Smooth muscle cell (in vitro differentiated cells): ENCODE results near the gene FAM24A. TPM values are rescaled to one million over a fixed set of nuclear protein-coding genes. Genes with fewer than 3 reads are reported as not detected.

Source experiments
- DNase-seq: peaks from one replicate; lab custom pipeline; 2025; ENCODE audit not compliant: unreplicated experiment; lab: John Stamatoyannopoulos, UW
- H2AFZ ChIP-seq: fragments of 200-600 bp; sonication (generic); 2 replicates; pipeline ENCODE4 v1.6.0; 2016; ENCODE audit warnings: antibody characterized with exemption, low read depth, mild to moderate bottlenecking
- H3F3A ChIP-seq: fragments of 200-600 bp; sonication (generic); 2 replicates; pipeline ENCODE4 v1.6.0; 2017; ENCODE audit warnings: antibody characterized with exemption, low read depth
- H3K27ac ChIP-seq: fragments of 200-600 bp; sonication (generic); 2 replicates; pipeline ENCODE4 v1.5.1; 2016; ENCODE audit warnings: low read depth, mild to moderate bottlenecking
- H3K27me3 ChIP-seq: fragments of 200-600 bp; sonication (generic); 2 replicates; pipeline ENCODE4 v1.6.1; 2016; ENCODE audit warnings: low read depth, mild to moderate bottlenecking
- H3K36me3 ChIP-seq: fragments of 200-600 bp; sonication (generic); 2 replicates; pipeline ENCODE4 v1.5.1; 2016; ENCODE audit warnings: low read depth
- H3K4me1 ChIP-seq: fragments of 200-600 bp; sonication (generic); 2 replicates; pipeline ENCODE4 v1.5.1; 2016; ENCODE audit warnings: low read depth
- H3K4me2 ChIP-seq: fragments of 200-600 bp; sonication (generic); 2 replicates; pipeline ENCODE4 v1.6.0; 2016; ENCODE audit warnings: mild to moderate bottlenecking
- H3K4me3 ChIP-seq: fragments of 200-600 bp; sonication (generic); 2 replicates; pipeline ENCODE4 v1.5.1; 2016; ENCODE audit warnings: mild to moderate bottlenecking
- H3K79me2 ChIP-seq: fragments of 200-600 bp; sonication (generic); 2 replicates; pipeline ENCODE4 v1.6.0; 2016; ENCODE audit warnings: low read depth, mild to moderate bottlenecking
- H3K9ac ChIP-seq: fragments of 200-600 bp; sonication (generic); 2 replicates; pipeline ENCODE4 v1.6.0; 2016; ENCODE audit warnings: low read depth
- H3K9me3 ChIP-seq: fragments of 200-600 bp; sonication (generic); replicated peaks from 2 replicates; pipeline ENCODE4 v1.5.1; 2016; ENCODE audit warnings: low read depth
- H4K20me1 ChIP-seq: fragments of 200-600 bp; sonication (generic); 2 replicates; pipeline ENCODE4 v1.6.0; 2016; ENCODE audit warnings: low read depth
- CTCF ChIP-seq: fragments of 200-600 bp; sonication (generic); IDR thresholded peaks from 2 replicates; pipeline ENCODE4 v1.5.1; 2017; ENCODE audit warnings: borderline replicate concordance, mild to moderate bottlenecking, antibody characterized with exemption; ENCODE audit not compliant: insufficient read depth, poor library complexity, severe bottlenecking
- WGBS: methylation state at CpG from one replicate; pipeline ENCODE4 v1.1.7; 2016; ENCODE audit warnings: low lambda C conversion rate; 5-methylcytosine and 5-hydroxymethylcytosine counted together
- polyA plus RNA-seq: library from polyadenylated mRNA; unstranded; fragments of >200 nt; fragmentation: Nextera tagmentation; extraction: Ambion mirVana; gene quantifications from 2 replicates; pipeline ENCODE4 v1.2.1, GENCODE V29; 2016
- total RNA-seq: library from RNA; depleted of rRNA; stranded (reverse); fragments of >200 nt; gene quantifications from 2 replicates; pipeline ENCODE4 v1.2.3, GENCODE V29; 2014

The FAM24A gene
- total and polyA plus RNA-seq, 2 experiments from 2014 or later = not detected

- H3K27ac ChIP-seq = no peak overlapping the region
- TF ChIP-seq CTCF = no peak
- H3K9me3 ChIP-seq = no peaks in the 10 kb centered on the region
- peak overlapping the region; percentile 85 for H3K4me3 ChIP-seq
- H3F3A ChIP-seq = no peaks in the 10 kb centered on the region
- H3K4me2 ChIP-seq = peak overlapping the region; percentile 94
- H3K9ac ChIP-seq = no peak overlapping the region
- no peak for DNase-seq
- H2AFZ ChIP-seq = peak overlapping the region; percentile 74
- no peaks in the 10 kb centered on the region for H4K20me1 ChIP-seq
- peaks cover 10% of the 10 kb centered on the region for H3K4me1 ChIP-seq
- peaks cover 16% of the 10 kb centered on the region for H3K79me2 ChIP-seq
- 88% methylated on average over 13 of the region's 13 CpGs for WGBS
- H3K27me3 ChIP-seq = no peaks in the 10 kb centered on the region
- H3K36me3 ChIP-seq = no peaks in the 10 kb centered on the region
Measured at GRCh38 chr10:122954731-122955050, 44.3 kb downstream of the FAM24A start.

- Histone ChIP-seq H4K20me1 (no peaks in the 10 kb centered on the region), H3K4me3 (no peak overlapping the region), H3K79me2 (peaks cover 13% of the 10 kb centered on the region), H3F3A (no peaks in the 10 kb centered on the region), H3K36me3 (no peaks in the 10 kb centered on the region), H3K4me2 (no peak overlapping the region), H3K9ac (no peak overlapping the region), H2AFZ (no peak overlapping the region), H3K27me3 (no peaks in the 10 kb centered on the region), H3K9me3 (no peaks in the 10 kb centered on the region), H3K4me1 (peaks cover 10% of the 10 kb centered on the region), H3K27ac (no peak overlapping the region)
- DNase-seq = no peak
- 94% methylated on average over 1 of the region's 1 CpG for WGBS
- TF ChIP-seq CTCF = no peak
Measured at GRCh38 chr10:122955892-122956291, 45.5 kb downstream of the FAM24A start.

- H3K27ac ChIP-seq = no peak overlapping the region
- no peak for DNase-seq
- no peaks in the 10 kb centered on the region for H4K20me1 ChIP-seq
- H3K4me2 ChIP-seq = no peak overlapping the region
- H3K79me2 ChIP-seq = peaks cover 5% of the 10 kb centered on the region
- H3K9me3 ChIP-seq = no peaks in the 10 kb centered on the region
- 88% methylated on average over 5 of the region's 5 CpGs for WGBS
- no peaks in the 10 kb centered on the region for H3K27me3 ChIP-seq
- H3K4me1 ChIP-seq = peaks cover 10% of the 10 kb centered on the region
- no peak for TF ChIP-seq CTCF
- H3F3A ChIP-seq = no peaks in the 10 kb centered on the region
- no peak overlapping the region for H3K4me3 ChIP-seq
- H3K36me3 ChIP-seq = no peaks in the 10 kb centered on the region
- H2AFZ ChIP-seq = no peak overlapping the region
- no peak overlapping the region for H3K9ac ChIP-seq
Measured at GRCh38 chr10:122957474-122957873, 47.1 kb downstream of the FAM24A start.

GRCh38 chr10:122962405-122962804 is 52.0 kb downstream of the FAM24A start:
- Histone ChIP-seq H3K9me3 (peaks cover 3% of the 10 kb centered on the region), H3K79me2 (no peaks in the 10 kb centered on the region), H3K9ac (no peak overlapping the region), H3K4me3 (no peak overlapping the region), H3K36me3 (no peaks in the 10 kb centered on the region), H3K27me3 (no peaks in the 10 kb centered on the region), H2AFZ (no peak overlapping the region), H3F3A (no peaks in the 10 kb centered on the region), H3K4me1 (no peaks in the 10 kb centered on the region), H4K20me1 (no peaks in the 10 kb centered on the region), H3K4me2 (no peak overlapping the region), H3K27ac (no peak overlapping the region)
- DNase-seq = no peak
- no peak for TF ChIP-seq CTCF
- WGBS = 49% methylated on average over 3 of the region's 3 CpGs

Other genes with a start within 250 kb of the FAM24A start
- gene C10orf120, start 210.8 kb upstream of the FAM24A start, total RNA-seq = not detected in 2 replicates
- gene C10orf120, start 210.8 kb upstream of the FAM24A start, polyA plus RNA-seq = not detected in 2 replicates
- 0.18 and 0.72 TPM in 2 replicates for gene CUZD1, start 64.8 kb upstream of the FAM24A start, total RNA-seq
- 0.34 TPM in 1 of 2 replicates, not detected in the other for gene CUZD1, start 64.8 kb upstream of the FAM24A start, polyA plus RNA-seq
- gene FAM24B, start 31.0 kb upstream of the FAM24A start, total RNA-seq = not detected in 2 replicates
- gene FAM24B, start 31.0 kb upstream of the FAM24A start, polyA plus RNA-seq = 0.30 TPM in 1 of 2 replicates, not detected in the other
- 12.6 and 15.3 TPM in 2 replicates for gene C10orf88, start 43.6 kb downstream of the FAM24A start, total RNA-seq
- gene C10orf88, start 43.6 kb downstream of the FAM24A start, polyA plus RNA-seq = 9.9 and 12.0 TPM in 2 replicates
- 7.5 and 14.2 TPM in 2 replicates for gene PSTK, start 69.8 kb downstream of the FAM24A start, total RNA-seq
- 7.0 and 7.3 TPM in 2 replicates for gene PSTK, start 69.8 kb downstream of the FAM24A start, polyA plus RNA-seq
- gene IKZF5, start 98.2 kb downstream of the FAM24A start, total RNA-seq = 6.2 and 6.6 TPM in 2 replicates
- 5.6 and 7.3 TPM in 2 replicates for gene IKZF5, start 98.2 kb downstream of the FAM24A start, polyA plus RNA-seq
- gene ACADSB, start 98.4 kb downstream of the FAM24A start, total RNA-seq = 3.2 and 3.6 TPM in 2 replicates
- gene ACADSB, start 98.4 kb downstream of the FAM24A start, polyA plus RNA-seq = 2.9 and 6.1 TPM in 2 replicates
- gene HMX3, start 225.4 kb downstream of the FAM24A start, total RNA-seq = not detected in 2 replicates
- not detected in 2 replicates for gene HMX3, start 225.4 kb downstream of the FAM24A start, polyA plus RNA-seq
- not detected in 2 replicates for gene HMX2, start 237.5 kb downstream of the FAM24A start, total RNA-seq
- gene HMX2, start 237.5 kb downstream of the FAM24A start, polyA plus RNA-seq = not detected in 2 replicates
- 78.4 and 95.2 TPM in 2 replicates for gene BUB3, start 243.8 kb downstream of the FAM24A start, total RNA-seq
- gene BUB3, start 243.8 kb downstream of the FAM24A start, polyA plus RNA-seq = 75.3 and 81.6 TPM in 2 replicates